AG04450 (cell line): ENCODE data around the gene SHB. TPM values are rescaled to one million over a fixed set of nuclear protein-coding genes. Genes with fewer than 3 reads are reported as not detected.
A peak's percentile ranks its signal among the peaks of the same experiment; 100 is the strongest.

Source experiments
- CTCF ChIA-PET: fragments of 300-600, 350-600 bp; formaldehyde crosslinking; extraction: SDS; loops from one replicate; lab custom pipeline; 2022; ENCODE audit warnings: antibody characterized with exemption, inconsistent platforms; lab: Charles Lee
- POLR2A ChIA-PET: fragments of 350-600 bp; formaldehyde crosslinking; extraction: SDS; loops from one replicate; lab custom pipeline; 2021; ENCODE audit warnings: antibody characterized with exemption, inconsistent platforms; lab: Yijun Ruan, JAX
- DNase-seq: peaks from one replicate; pipeline ENCODE4 v3.0.0-alpha.2; 2011; ENCODE audit warnings: low read depth, low spot score
- H3K27ac ChIP-seq: one replicate; pipeline ENCODE4 v1.5.1; 2012; ENCODE audit warnings: low read depth, low read length, control low read depth
- H3K27me3 ChIP-seq: one replicate; pipeline ENCODE4 v1.6.0; 2012; ENCODE audit warnings: low read length; ENCODE audit not compliant: control insufficient read depth, insufficient read depth
- H3K4me3 ChIP-seq: 2 replicates; pipeline ENCODE4 v1.5.1; 2011; ENCODE audit warnings: mild to moderate bottlenecking, low read depth, low read length, control low read depth
- H3K9me3 ChIP-seq: 2 replicates; pipeline ENCODE4 v1.5.1; 2012; ENCODE audit warnings: low read length; ENCODE audit not compliant: control insufficient read depth, insufficient read depth
- CTCF ChIP-seq: IDR thresholded peaks from 2 replicates; pipeline ENCODE4 v1.5.1; 2011; ENCODE audit warnings: low read depth, low read length, control low read depth, inconsistent platforms
- polyA plus RNA-seq: library from polyadenylated mRNA; depleted of rRNA; stranded (reverse); fragments of >200 nt; gene quantifications from 2 replicates; pipeline ENCODE4 v1.2.3, GENCODE V29; 2011

The SHB gene
- polyA plus RNA-seq, 1 experiment, result 16.7 TPM

- H3K27ac ChIP-seq, result peak overlapping the region; percentile 21
- DNase-seq, result no peak
- TF ChIP-seq CTCF, result no peak
- ChIA-PET CTCF (interaction anchor here (1.7 to 1.9 kb wide), 2 partner anchors 10 to 17 kb away, joined by 4 to 7 read pairs; no protein-coding TSS in a partner anchor), POLR2A (no interaction called here)
- H3K4me3 ChIP-seq, result no peak overlapping the region
- no peaks in the 10 kb centered on the region for H3K27me3 ChIP-seq
- H3K9me3 ChIP-seq, result no peaks in the 10 kb centered on the region
Observed at GRCh38 chr9:37921546-37922300, 147.3 kb downstream of the SHB start.

GRCh38 chr9:37921168-37921510 is 147.9 kb downstream of the SHB start:
- CTCF ChIA-PET, result interaction anchor here (1.7 to 1.9 kb wide), 2 partner anchors 9 to 16 kb away, joined by 4 to 7 read pairs; no protein-coding TSS in a partner anchor
- no peak for TF ChIP-seq CTCF

GRCh38 chr9:37920471-37921167 is 148.4 kb downstream of the SHB start:
- Histone ChIP-seq H3K27me3 (no peaks in the 10 kb centered on the region), H3K4me3 (no peak overlapping the region), H3K27ac (no peak overlapping the region), H3K9me3 (no peaks in the 10 kb centered on the region)
- TF ChIP-seq CTCF, result no peak
- no peak for DNase-seq
- ChIA-PET CTCF (interaction anchor here (1.4 to 1.9 kb wide), 2 partner anchors 16 to 343 kb away, joined by 4 read pairs; no protein-coding TSS in a partner anchor), POLR2A (no interaction called here)

More at GRCh38 chr9:37921168-37921510, 147.9 kb downstream of the SHB start:
- no peak for DNase-seq
- no peaks in the 10 kb centered on the region for H3K27me3 ChIP-seq
- POLR2A ChIA-PET, result no interaction called here
- no peak overlapping the region for H3K4me3 ChIP-seq
- H3K9me3 ChIP-seq, result no peaks in the 10 kb centered on the region
- no peak overlapping the region for H3K27ac ChIP-seq

- H3K4me3 ChIP-seq, result no peak overlapping the region
- no peaks in the 10 kb centered on the region for H3K9me3 ChIP-seq
- no peak for TF ChIP-seq CTCF
- no peak for DNase-seq
- POLR2A ChIA-PET, result no interaction called here
- H3K27ac ChIP-seq, result no peak overlapping the region
- CTCF ChIA-PET, result interaction anchor here (1.4 to 1.9 kb wide), 3 partner anchors 15 to 344 kb away, joined by 4 read pairs; no protein-coding TSS in a partner anchor
- no peaks in the 10 kb centered on the region for H3K27me3 ChIP-seq
Observed at GRCh38 chr9:37919956-37920335, 149.1 kb downstream of the SHB start.
